H1 (cell line): ENCODE data around the gene MBOAT1. TPM values are rescaled to one million over a fixed set of nuclear protein-coding genes. Genes with fewer than 3 reads are reported as not detected.

Experiments
- CTCF ChIA-PET: fragments of 300-600 bp; sonication (Branson Sonifier 250); formaldehyde crosslinking; loops from one replicate; lab custom pipeline; 2021; ENCODE audit not compliant: partially characterized antibody; lab: Charles Lee
- POLR2A ChIA-PET: fragments of 300-600 bp; sonication (Branson Sonifier 250); formaldehyde crosslinking; loops from one replicate; lab custom pipeline; 2021; ENCODE audit warnings: inconsistent platforms; ENCODE audit not compliant: partially characterized antibody; lab: Charles Lee
- DNase-seq, 2 experiments: peaks; one replicate each; pipeline versions ENCODE4 v3.0.0 to v3.0.0-alpha.2; 2010 to 2022; ENCODE audit warnings: low spot score in 2 of 2, low read depth in 1 of 2, mixed read lengths in 1 of 2
- FAIRE-seq: peaks from 2 replicates; lab custom pipeline; 2011; peaks lifted over from hg19 to GRCh38; lab: Jason Lieb, UNC
- H2AFZ ChIP-seq: 2 replicates; pipeline ENCODE4 v1.8.1; 2012; ENCODE audit warnings: low read length, inconsistent platforms
- H2AK5ac ChIP-seq: 2 replicates; pipeline ENCODE4 v1.6.1; 2013; ENCODE audit warnings: low read depth, low read length
- H2BK120ac ChIP-seq: replicated peaks from 2 replicates; pipeline ENCODE3; 2013; ENCODE audit warnings: low read depth, low read length, inconsistent platforms
- H2BK12ac ChIP-seq: 2 replicates; pipeline ENCODE4 v1.6.1; 2013; ENCODE audit warnings: low read depth, low read length
- H2BK15ac ChIP-seq: 2 replicates; pipeline ENCODE4 v1.6.1; 2013; ENCODE audit warnings: low read length
- H2BK20ac ChIP-seq: 2 replicates; pipeline ENCODE4 v1.6.1; 2013; ENCODE audit warnings: low read length
- H2BK5ac ChIP-seq: 2 replicates; pipeline ENCODE4 v1.6.1; 2013; ENCODE audit warnings: low read depth, low read length
- H3K14ac ChIP-seq: 2 replicates; pipeline ENCODE4 v1.6.1; 2013; ENCODE audit warnings: inconsistent platforms; ENCODE audit not compliant: insufficient read length
- H3K18ac ChIP-seq: 2 replicates; pipeline ENCODE4 v1.6.1; 2013; ENCODE audit warnings: low read length; ENCODE audit errors: extremely low read depth
- H3K23ac ChIP-seq: 2 replicates; pipeline ENCODE4 v1.6.1; 2013; ENCODE audit warnings: inconsistent platforms; ENCODE audit not compliant: insufficient read length
- H3K23me2 ChIP-seq: 2 replicates; pipeline ENCODE4 v1.6.1; 2013; ENCODE audit warnings: low read depth, low read length
- H3K27ac ChIP-seq: 2 replicates; pipeline ENCODE4 v1.6.1; 2011; ENCODE audit warnings: low read depth, low read length, inconsistent platforms
- H3K27me3 ChIP-seq, 4 experiments: replicated peaks in 1 of 4; 1 replicate in 1 of 4; 2 replicates in 3 of 4; pipeline versions ENCODE4 v1.6.1 to v1.8.1; 2011 to 2013; ENCODE audit warnings: low read length in 3 of 4, mild to moderate bottlenecking in 3 of 4, inconsistent platforms in 2 of 4, mixed read lengths in 2 of 4, moderate library complexity in 1 of 4; ENCODE audit not compliant: control insufficient read depth in 3 of 4, insufficient read depth in 3 of 4; ENCODE audit errors: extremely low read depth in 1 of 4
- H3K36me3 ChIP-seq, 4 experiments: 2 replicates each; pipeline versions ENCODE4 v1.6.1 to v1.8.1; 2011 to 2013; ENCODE audit warnings: mild to moderate bottlenecking in 4 of 4, low read length in 3 of 4, moderate library complexity in 2 of 4, control low read depth in 1 of 4, inconsistent platforms in 1 of 4; ENCODE audit not compliant: insufficient read depth in 4 of 4, control insufficient read depth in 2 of 4
- H3K4ac ChIP-seq: replicated peaks from 2 replicates; pipeline ENCODE3; 2013; ENCODE audit warnings: low read length, low read depth, mixed read lengths, inconsistent platforms; ENCODE audit not compliant: insufficient read length
- H3K4me1 ChIP-seq, 4 experiments: replicated peaks in 1 of 4; 1 replicate in 1 of 4; 2 replicates in 3 of 4; pipeline versions ENCODE4 v1.6.1 to v1.8.1; 2011 to 2013; ENCODE audit warnings: low read length in 3 of 4, inconsistent platforms in 2 of 4, mixed read lengths in 1 of 4; ENCODE audit not compliant: insufficient read depth in 4 of 4, control insufficient read depth in 3 of 4
- H3K4me2 ChIP-seq, 2 experiments: 2 replicates each; pipeline versions ENCODE4 v1.6.1 to v1.8.1; 2011 to 2013; ENCODE audit warnings: low read depth in 2 of 2, low read length in 2 of 2, control low read depth in 1 of 2, inconsistent platforms in 1 of 2, mild to moderate bottlenecking in 1 of 2; ENCODE audit not compliant: insufficient read depth in 1 of 2
- H3K4me3 ChIP-seq, 4 experiments: fragments of 200-600, 300-600 bp in 1 of 4; sonication (generic), shearing (Covaris generic), sonication (Bioruptor Twin) in 1 of 4; 2 replicates each; pipeline versions ENCODE4 v1.5.1 to v1.8.1; 2011 to 2016; ENCODE audit warnings: low read length in 4 of 4, low read depth in 3 of 4, control low read depth in 2 of 4, inconsistent platforms in 2 of 4, mild to moderate bottlenecking in 2 of 4, mixed read lengths in 1 of 4, moderate library complexity in 1 of 4; ENCODE audit not compliant: insufficient read depth in 2 of 4; ENCODE audit errors: extremely low read depth in 1 of 4
- H3K56ac ChIP-seq: replicated peaks from 2 replicates; pipeline ENCODE3; 2013; ENCODE audit warnings: low read depth, mild to moderate bottlenecking, mixed read lengths, low read length, inconsistent platforms; ENCODE audit not compliant: insufficient read length
- H3K79me1 ChIP-seq: 2 replicates; pipeline ENCODE4 v1.6.1; 2013; ENCODE audit warnings: low read depth, low read length, control low read depth
- H3K79me2 ChIP-seq, 2 experiments: 2 replicates each; pipeline versions ENCODE4 v1.6.1 to v1.8.1; 2012 to 2013; ENCODE audit warnings: low read length in 2 of 2, mild to moderate bottlenecking in 2 of 2, inconsistent platforms in 1 of 2; ENCODE audit not compliant: insufficient read depth in 2 of 2, control insufficient read depth in 1 of 2
- H3K9ac ChIP-seq, 4 experiments: replicated peaks in 1 of 4; 1 replicate in 1 of 4; 2 replicates in 3 of 4; pipeline versions ENCODE4 v1.6.1 to v1.8.1; 2011 to 2013; ENCODE audit warnings: low read depth in 3 of 4, low read length in 3 of 4, control low read depth in 2 of 4, mild to moderate bottlenecking in 2 of 4, moderate library complexity in 2 of 4, inconsistent platforms in 1 of 4; ENCODE audit errors: extremely low read depth in 1 of 4
- H3K9me3 ChIP-seq, 2 experiments: 2 replicates each; pipeline versions ENCODE4 v1.6.1 to v1.8.1; 2012 to 2013; ENCODE audit warnings: mild to moderate bottlenecking in 2 of 2, moderate library complexity in 2 of 2, control low read depth in 1 of 2, inconsistent platforms in 1 of 2, low read depth in 1 of 2, low read length in 1 of 2, mixed read lengths in 1 of 2; ENCODE audit not compliant: insufficient read depth in 2 of 2
- H4K20me1 ChIP-seq, 2 experiments: replicated peaks in 1 of 2; 2 replicates each; pipeline versions ENCODE3 to v1.8.1; 2011 to 2013; ENCODE audit warnings: inconsistent platforms in 2 of 2, low read length in 2 of 2, mild to moderate bottlenecking in 1 of 2; ENCODE audit not compliant: insufficient read depth in 2 of 2, control insufficient read depth in 1 of 2
- H4K5ac ChIP-seq: 2 replicates; pipeline ENCODE4 v1.6.1; 2013; ENCODE audit warnings: low read length, low read depth, mixed read lengths, inconsistent platforms; ENCODE audit not compliant: insufficient read length
- H4K8ac ChIP-seq: 2 replicates; pipeline ENCODE4 v1.8.0; 2013; ENCODE audit warnings: mild to moderate bottlenecking, moderate library complexity, low read length, inconsistent platforms; ENCODE audit not compliant: insufficient read depth; ENCODE audit errors: extremely low read depth
- H4K91ac ChIP-seq: replicated peaks from 2 replicates; pipeline ENCODE3; 2013; ENCODE audit warnings: low read length, mixed read lengths, inconsistent platforms; ENCODE audit not compliant: insufficient read length
- BCL11A ChIP-seq, 2 experiments: IDR thresholded peaks; one replicate each; pipeline ENCODE4 v1.6.1; 2011; ENCODE audit warnings: low read depth in 2 of 2, low read length in 2 of 2, mild to moderate bottlenecking in 2 of 2
- CTBP2 ChIP-seq: IDR thresholded peaks from 2 replicates; pipeline ENCODE4 v1.7.0; 2011; ENCODE audit warnings: borderline replicate concordance, mild to moderate bottlenecking, moderate library complexity, mixed read lengths, low read length; ENCODE audit not compliant: insufficient read depth, insufficient read length
- E2F6 ChIP-seq: IDR thresholded peaks from 2 replicates; pipeline ENCODE4 v1.6.1; 2012; ENCODE audit warnings: inconsistent platforms
- HDAC6 ChIP-seq: IDR thresholded peaks from one replicate; pipeline ENCODE4 v1.7.1; 2012; ENCODE audit warnings: low read depth, mild to moderate bottlenecking, inconsistent platforms, low read length, moderate library complexity
- JUND ChIP-seq: IDR thresholded peaks from 2 replicates; pipeline ENCODE4 v1.6.1; 2011; ENCODE audit warnings: mild to moderate bottlenecking, improper control_type of control experiment, low read length
- SP1 ChIP-seq: IDR thresholded peaks from 2 replicates; pipeline ENCODE4 v1.6.1; 2011; ENCODE audit warnings: low read depth, low read length
- SP4 ChIP-seq: IDR thresholded peaks from 2 replicates; pipeline ENCODE4 v1.6.1; 2012; ENCODE audit warnings: low read length, inconsistent platforms
- WGBS, 2 experiments: shearing (Covaris generic) in 1 of 2; methylation state at CpG; one replicate each; pipeline versions ENCODE4 v1.1.6 to v1.1.7; 2013 to 2015; ENCODE audit warnings: low lambda C conversion rate in 2 of 2, mixed read lengths in 2 of 2, inconsistent platforms in 1 of 2, low coverage in 1 of 2, missing lambda C conversion rate in 1 of 2; ENCODE audit not compliant: insufficient replicate concordance in 2 of 2, insufficient coverage in 1 of 2, insufficient read length in 1 of 2; ENCODE audit errors: extremely low coverage in 1 of 2, missing lambda C conversion rate in 1 of 2; 5-methylcytosine and 5-hydroxymethylcytosine counted together
- polyA plus RNA-seq, 7 experiments: library from polyadenylated mRNA; depleted of rRNA in 3 of 7; stranded (reverse) in 5 of 7; unstranded in 2 of 7; fragments of >200 nt in 5 of 7; fragments of 200-250 nt in 2 of 7; gene quantifications; 1 replicate in 5 of 7; 2 replicates in 1 of 7; 4 replicates in 1 of 7; pipeline versions ENCODE4 v1.2.1 to v1.2.3, GENCODE V29; 2011 to 2013; ENCODE audit warnings: missing spikeins in 2 of 7, mixed read lengths in 2 of 7
- total RNA-seq: library from RNA; stranded (reverse); fragmentation: NEBNext Ultra II Directional; extraction: Animal tissue kit (Norgen Biotek cat#: 25700); gene quantifications from 2 replicates; pipeline ENCODE4 v1.2.1, GENCODE V29; 2021

MBOAT1 gene
- total and polyA plus RNA-seq, 2 of the 8 experiments (the other 6 are each of a cell fraction or from before 2014, with no cell fraction given): 4.9 to 19.5 TPM

DNA sequence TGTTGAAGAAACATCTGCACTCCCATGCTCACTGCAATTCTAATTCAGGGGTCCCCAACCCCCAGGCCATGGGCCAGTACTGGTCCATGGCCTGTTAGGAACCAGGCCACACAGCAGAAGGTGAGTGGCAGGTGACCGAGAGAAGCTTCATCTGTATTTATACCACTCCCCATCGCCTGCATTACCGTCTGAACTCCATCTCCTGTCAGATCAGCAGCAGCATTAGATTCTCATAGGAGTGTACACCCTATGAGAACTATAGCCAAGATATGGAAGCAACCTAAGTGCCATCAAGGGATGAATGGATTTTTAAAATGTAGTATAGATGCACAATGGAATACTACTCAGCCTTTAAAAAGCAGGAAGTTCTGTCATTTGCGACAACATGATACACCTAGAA lies 53.2 kb downstream of the MBOAT1 start:
- DNase-seq (no peak), FAIRE-seq (no peak)
- Histone ChIP-seq H2AFZ (no peak overlapping the region), H4K20me1 (no peaks in the 10 kb centered on the region), H3K9ac (no peak overlapping the region), H3K79me1 (no peaks in the 10 kb centered on the region; the same call in 1 of the 2 replicates), H3K27ac (no peak overlapping the region), H2BK15ac (no peak overlapping the region), H3K79me2 (peaks cover 0 to 8% of the 10 kb centered on the region in 2 experiments; a peak in 3 of 4 replicates), H2AK5ac (no peak overlapping the region), H4K8ac (no peak overlapping the region), H3K14ac (no peak overlapping the region), H3K27me3 (no peaks in the 10 kb centered on the region), H2BK20ac (no peak overlapping the region), H3K4me3 (no peak overlapping the region), H3K4me1 (peaks cover 0 to 12% (median 2%) of the 10 kb centered on the region in 4 experiments; a peak in 2 of 7 replicates), H3K4me2 (no peak overlapping the region), H2BK5ac (no peak overlapping the region), H3K56ac (no peak overlapping the region), H2BK120ac (no peak overlapping the region), H3K9me3 (no peaks in the 10 kb centered on the region), H4K5ac (no peak overlapping the region), H3K36me3 (no peaks in the 10 kb centered on the region), H3K18ac (no peak overlapping the region), H3K23me2 (no peaks in the 10 kb centered on the region), H3K23ac (no peak overlapping the region), H2BK12ac (no peak overlapping the region), H3K4ac (no peak overlapping the region), H4K91ac (no peak overlapping the region)
- ChIA-PET POLR2A (no interaction called here), CTCF (no interaction called here)
- 67% methylated on average over 4 of the region's 4 CpGs; no CpG with 5 or more reads in 1 of the 2 experiments for WGBS, 2 experiments
- TF ChIP-seq JUND (no peak), E2F6 (no peak), CTBP2 (no peak), HDAC6 (no peak), BCL11A (IDR thresholded peaks at IDR 0.05; ENCODE audit: low read depth in 2 of 2, low read length in 2 of 2) (no peak), SP1 (no peak), SP4 (no peak)
